ENCODE data around the gene FBXW8. TPM values are rescaled to one million over a fixed set of nuclear protein-coding genes. Genes with fewer than 3 reads are reported as not detected.

FBXW8 gene
- total RNA-seq, 1 experiment from 2014 or later, result 15.3 TPM

- Histone ChIP-seq H3K4ac (ENCODE audit: low read depth, low read length) (no peak overlapping the region), H3K18ac (ENCODE audit: insufficient read length, low read depth, low read length) (no peak overlapping the region), H3K23me2 (ENCODE audit: insufficient read length, low read depth, low read length, poor library complexity, severe bottlenecking) (no peaks in the 10 kb centered on the region), H2AFZ (ENCODE audit: low read length) (no peak overlapping the region), H3K23ac (ENCODE audit: insufficient read length, low read depth, low read length) (no peak overlapping the region), H2AK5ac (ENCODE audit: insufficient read length, low read length) (no peak overlapping the region), H3K9ac (ENCODE audit: extremely low read depth, insufficient read length, low read length) (no peak overlapping the region), H2BK12ac (ENCODE audit: insufficient read length, low read depth, low read length) (no peak overlapping the region), H3K79me1 (ENCODE audit: insufficient read depth, low read depth, low read length, poor library complexity, severe bottlenecking) (no peaks in the 10 kb centered on the region), H2BK120ac (ENCODE audit: low read depth, low read length, poor library complexity, severe bottlenecking) (no peak overlapping the region), H2BK5ac (ENCODE audit: insufficient read length, low read length) (no peak overlapping the region), H4K5ac (ENCODE audit: insufficient read length, low read depth, low read length) (no peak overlapping the region), H2BK20ac (ENCODE audit: low read depth, low read length, poor library complexity, severe bottlenecking) (no peak overlapping the region), H2BK15ac (ENCODE audit: low read depth, low read length) (no peak overlapping the region), H4K91ac (ENCODE audit: insufficient read length, low read depth, low read length) (no peak overlapping the region), H3K27me3 (ENCODE audit: insufficient read depth, low read length) (no peaks in the 10 kb centered on the region), H3K4me1 (ENCODE audit: insufficient read depth, low read length) (no peaks in the 10 kb centered on the region), H3K56ac (ENCODE audit: insufficient read length, low read depth, low read length) (no peak overlapping the region), H4K20me1 (ENCODE audit: control insufficient read depth, insufficient read depth, insufficient read length) (no peaks in the 10 kb centered on the region), H4K8ac (replicated peaks; ENCODE audit: insufficient read length, low read depth, low read length) (no peak overlapping the region), H3K4me2 (ENCODE audit: insufficient read depth, insufficient read length, low read length) (no peak overlapping the region), H3T11ph (ENCODE audit: low read length) (no peak overlapping the region), H3K14ac (ENCODE audit: insufficient read depth, low read length) (no peak overlapping the region), H3K79me2 (ENCODE audit: insufficient read depth, low read length) (no peaks in the 10 kb centered on the region), H3K27ac (ENCODE audit: insufficient read length, low read depth, low read length) (no peak overlapping the region), H3K9me3 (ENCODE audit: control insufficient read depth, low read depth, low read length) (no peaks in the 10 kb centered on the region)
- no peaks in the 10 kb centered on the region for H3K9me3 Mint-ChIP-seq
- H3K27me3 Mint-ChIP-seq (ENCODE audit: low read depth), result no peaks in the 10 kb centered on the region
- no CpG with 5 or more reads among the region's 14 CpGs for WGBS (ENCODE audit: extremely low coverage, insufficient read length, low lambda C conversion rate)
- peak overlapping the region; percentile 17 to 71 (median 48); a peak in 4 of 7 replicates for H3K27ac Mint-ChIP-seq
- DNase-seq, result no peak
- H3K4me3 Mint-ChIP-seq, result no peak overlapping the region
- peaks cover 2 to 15% (median 10%) of the 10 kb centered on the region in 3 experiments; a peak in 5 of 7 replicates for H3K36me3 Mint-ChIP-seq (ENCODE audit: insufficient read depth in 1 of 3, low read depth in 3 of 3)
- peaks cover 4 to 8% of the 10 kb centered on the region in 2 experiments for H3K4me1 Mint-ChIP-seq
- TF ChIP-seq CTCF (conservative IDR thresholded peaks at IDR 0.05), result no peak
Measured at GRCh38 chr12:116964054-116965050, 53.6 kb downstream of the FBXW8 start.
